HEK293T (cell line): ENCODE results near the gene RAB34.

ENCODE experiments used
- CTCF ChIA-PET: fragments of 350-600 bp; formaldehyde crosslinking; extraction: SDS; loops from one replicate; lab custom pipeline; 2021; ENCODE audit warnings: antibody characterized with exemption, inconsistent platforms; lab: Yijun Ruan, JAX
- POLR2A ChIA-PET: fragments of 350-600 bp; formaldehyde crosslinking; extraction: SDS; loops from one replicate; lab custom pipeline; 2020; ENCODE audit warnings: antibody characterized with exemption, inconsistent platforms; lab: Yijun Ruan, JAX
- DNase-seq: peaks from one replicate; pipeline ENCODE4 v3.0.0; 2012; ENCODE audit warnings: mixed read lengths; ENCODE audit errors: extremely low spot score
- ARNT ChIP-seq: fragments of 450-650 bp; IDR thresholded peaks from 2 replicates; pipeline ENCODE4 v1.6.1; 2017; ENCODE audit warnings: mild to moderate bottlenecking
- BHLHE40 ChIP-seq: fragments of 450-650 bp; IDR thresholded peaks from 2 replicates; pipeline ENCODE4 v1.6.1; 2016; ENCODE audit warnings: mild to moderate bottlenecking, moderate library complexity, borderline replicate concordance
- CTBP1 ChIP-seq: fragments of 450-650 bp; IDR thresholded peaks from 2 replicates; pipeline ENCODE4 v1.6.1; 2016; ENCODE audit warnings: borderline replicate concordance
- ELF4 ChIP-seq: fragments of 450-650 bp; IDR thresholded peaks from 2 replicates; pipeline ENCODE4 v1.6.1; 2017; ENCODE audit warnings: antibody characterized with exemption
- FOXA1 ChIP-seq: fragments of 450-650 bp; IDR thresholded peaks from 2 replicates; pipeline ENCODE4 v1.6.1; 2016; ENCODE audit warnings: mild to moderate bottlenecking
- FOXK2 ChIP-seq: fragments of 450-650 bp; IDR thresholded peaks from 2 replicates; pipeline ENCODE4 v1.6.1; 2016; ENCODE audit warnings: mild to moderate bottlenecking
- FOXM1 ChIP-seq: fragments of 450-650 bp; IDR thresholded peaks from 2 replicates; pipeline ENCODE4 v1.6.1; 2017; ENCODE audit warnings: mild to moderate bottlenecking, borderline replicate concordance
- HDGF ChIP-seq: fragments of 450-650 bp; IDR thresholded peaks from 2 replicates; pipeline ENCODE4 v1.6.1; 2017; ENCODE audit warnings: antibody characterized with exemption, borderline replicate concordance
- L3MBTL2 ChIP-seq: fragments of 450-650 bp; conservative IDR thresholded peaks from 2 replicates; pipeline ENCODE4 v1.6.1; 2016; ENCODE audit warnings: mild to moderate bottlenecking
- LEF1 ChIP-seq: fragments of 450-650 bp; IDR thresholded peaks from 2 replicates; pipeline ENCODE4 v1.6.1; 2017; ENCODE audit warnings: mild to moderate bottlenecking, borderline replicate concordance
- NFRKB ChIP-seq: fragments of 450-650 bp; IDR thresholded peaks from 2 replicates; pipeline ENCODE4 v1.6.1; 2016; ENCODE audit warnings: mild to moderate bottlenecking, moderate library complexity
- PKNOX1 ChIP-seq: fragments of 450-650 bp; IDR thresholded peaks from 2 replicates; pipeline ENCODE4 v1.6.1; 2016
- SP1 ChIP-seq: fragments of 450-650 bp; IDR thresholded peaks from 2 replicates; pipeline ENCODE4 v1.6.1; 2017
- SUZ12 ChIP-seq: fragments of 450-650 bp; IDR thresholded peaks from 2 replicates; pipeline ENCODE4 v1.6.1; 2016; ENCODE audit warnings: mild to moderate bottlenecking
- TARDBP ChIP-seq: fragments of 450-650 bp; IDR thresholded peaks from 2 replicates; pipeline ENCODE4 v1.6.1; 2016
- ZNF384 ChIP-seq: fragments of 450-650 bp; IDR thresholded peaks from 2 replicates; pipeline ENCODE4 v1.6.1; 2016

Gene RAB34

GRCh38 chr17:28712032-28712704 is 5.5 kb downstream of the RAB34 start:
- TF ChIP-seq ARNT (no peak), ELF4 (no peak), SP1 (no peak), FOXK2 (no peak), ZNF384 (no peak), NFRKB (no peak), BHLHE40 (no peak), HDGF (no peak), TARDBP (no peak), FOXA1 (no peak), FOXM1 (no peak), SUZ12 (no peak), L3MBTL2 (no peak; the same call in 1 of the 2 replicates), PKNOX1 (no peak), LEF1 (no peak)
- peak; percentile 16 for DNase-seq
- CTCF ChIA-PET = interaction anchor here (0.8 to 2.8 kb wide), 4 partner anchors 10 to 68 kb away, joined by 3 to 14 read pairs (median 6); partner anchors contain the start of genes BLTP2 and TLCD1
- POLR2A ChIA-PET = interaction anchor here (1.0 to 15.7 kb wide), 5 partner anchors 10 to 68 kb away, joined by 4 to 309 read pairs (median 5); partner anchors contain the start of genes BLTP2, NEK8, RPL23A and TLCD1

- CTCF ChIA-PET = interaction anchor here (1.3 to 2.8 kb wide), 3 partner anchors 10 to 67 kb away, joined by 3 to 14 read pairs (median 10); partner anchors contain the start of genes BLTP2 and TLCD1
- TF ChIP-seq LEF1 = no peak
- TF ChIP-seq SP1 = no peak
- TF ChIP-seq L3MBTL2 = no peak; the same call in 1 of the 2 replicates
- peak; percentile 18 for DNase-seq
- POLR2A ChIA-PET = interaction anchor here (0.7 to 15.7 kb wide), 16 partner anchors 10 to 240 kb away, joined by 3 to 309 read pairs (median 4); partner anchors contain the start of genes BLTP2, NEK8, PHF12 and RPL23A
Measured at GRCh38 chr17:28711723-28712031, 6.0 kb downstream of the RAB34 start, which contains the start of gene PROCA1. TSS of gene PROCA1 (minus strand) at chr17:28711888. CDS start at chr17:28711660, 228 bp downstream.

GRCh38 chr17:28710861-28711722 is 6.6 kb downstream of the RAB34 start:
- POLR2A ChIA-PET = interaction anchor here (0.7 to 15.7 kb wide), 18 partner anchors 9 to 241 kb away, joined by 3 to 309 read pairs (median 4); partner anchors contain the start of genes BLTP2, FAM222B, NEK8 and PHF12
- CTCF ChIA-PET = interaction anchor here (0.7 to 2.8 kb wide), 6 partner anchors 8 to 122 kb away, joined by 3 to 14 read pairs (median 4); partner anchors contain the start of genes RPL23A and TLCD1
- DNase-seq = peak; percentile 85
- no peak for TF ChIP-seq BHLHE40
- TF ChIP-seq L3MBTL2 = peak; percentile 94
- 0 out of 2 replicates have a peak, but pooled peaks have one; percentile 34 for TF ChIP-seq ELF4
- TF ChIP-seq NFRKB = no peak

- no peak for DNase-seq
- ChIA-PET POLR2A (interaction anchor here (15.7 kb wide), 1 partner anchor 17 kb away, joined by 309 read pairs; the partner anchor contains the start of genes NEK8, RPL23A and TLCD1), CTCF (interaction anchor here (1.1 kb wide), 1 partner anchor 18 kb away, joined by 3 read pairs; no protein-coding TSS in a partner anchor)
- TF ChIP-seq FOXA1 = no peak
- TF ChIP-seq CTBP1 = no peak
- TF ChIP-seq L3MBTL2 = no peak
Measured at GRCh38 chr17:28707339-28707720, 10.3 kb downstream of the RAB34 start.

GRCh38 chr17:28706471-28707338 is 11.0 kb downstream of the RAB34 start:
- ChIA-PET CTCF (interaction anchor here (1.1 kb wide), 1 partner anchor 18 kb away, joined by 3 read pairs; no protein-coding TSS in a partner anchor), POLR2A (interaction anchor here (1.1 to 15.7 kb wide), 3 partner anchors 9 to 45 kb away, joined by 3 to 309 read pairs (median 3); partner anchors contain the start of genes NEK8, RPL23A, SDF2 and SUPT6H)
- no peak for DNase-seq
- TF ChIP-seq SUZ12 = no peak

GRCh38 chr17:28705728-28706334 is 11.8 kb downstream of the RAB34 start:
- ChIA-PET CTCF (interaction anchor here (0.6 kb wide), 1 partner anchor 22 kb away, joined by 3 read pairs; no protein-coding TSS in a partner anchor), POLR2A (interaction anchor here (1.1 to 15.7 kb wide), 3 partner anchors 10 to 44 kb away, joined by 3 to 309 read pairs (median 3); partner anchors contain the start of genes NEK8, RPL23A, SDF2 and SUPT6H)
- TF ChIP-seq PKNOX1 = no peak
- no peak for TF ChIP-seq NFRKB
- no peak for TF ChIP-seq BHLHE40
- no peak for TF ChIP-seq TARDBP
- TF ChIP-seq SUZ12 = no peak
- no peak for TF ChIP-seq FOXA1
- TF ChIP-seq LEF1 = no peak
- no peak for TF ChIP-seq ELF4
- TF ChIP-seq FOXM1 = no peak
- TF ChIP-seq FOXK2 = no peak
- TF ChIP-seq L3MBTL2 = no peak
- TF ChIP-seq HDGF = no peak
- no peak for TF ChIP-seq ARNT
- TF ChIP-seq CTBP1 = no peak
- no peak for DNase-seq
